Omental fat pad (tissue), 4 donors: ENCODE data around the gene MPP7. TPM values are rescaled to one million over a fixed set of nuclear protein-coding genes. Genes with fewer than 3 reads are reported as not detected.
"Not testable (repeated sequence)": the region's sequence is repeated elsewhere in the genome, so short reads cannot be mapped to it uniquely, and the experiment has no call there.

Experiments
- ATAC-seq: fragments of 150-250 bp; one replicate; pipeline ENCODE4 v1.9.1; 2016; ENCODE audit warnings: mild to moderate bottlenecking, moderate library complexity; ENCODE audit not compliant: low FRiP score
- DNase-seq: peaks from one replicate; pipeline ENCODE4 v3.0.0-alpha.2; 2019; ENCODE audit warnings: low spot score
- total RNA-seq, 4 donors: library from RNA; depleted of rRNA; stranded (reverse); fragments of >200 nt; gene quantifications; one replicate each; pipeline ENCODE4 v1.1.0, GENCODE V29; 2016
- TF ChIP-seq, protein P1 (sequence below), 3 donors: fragments of 450-650 bp; IDR thresholded peaks; one replicate each; pipeline ENCODE4 v1.5.1; 2016 to 2017; ENCODE audit warnings: antibody characterized with exemption in 3 of 3, mild to moderate bottlenecking in 3 of 3, moderate library complexity in 2 of 3

MPP7 gene
- 10 to 100 TPM in 1 of 4 donors, 1 to 10 TPM in 3; 4.4 to 10.7 (median 5.9) TPM for total RNA-seq

DNA sequence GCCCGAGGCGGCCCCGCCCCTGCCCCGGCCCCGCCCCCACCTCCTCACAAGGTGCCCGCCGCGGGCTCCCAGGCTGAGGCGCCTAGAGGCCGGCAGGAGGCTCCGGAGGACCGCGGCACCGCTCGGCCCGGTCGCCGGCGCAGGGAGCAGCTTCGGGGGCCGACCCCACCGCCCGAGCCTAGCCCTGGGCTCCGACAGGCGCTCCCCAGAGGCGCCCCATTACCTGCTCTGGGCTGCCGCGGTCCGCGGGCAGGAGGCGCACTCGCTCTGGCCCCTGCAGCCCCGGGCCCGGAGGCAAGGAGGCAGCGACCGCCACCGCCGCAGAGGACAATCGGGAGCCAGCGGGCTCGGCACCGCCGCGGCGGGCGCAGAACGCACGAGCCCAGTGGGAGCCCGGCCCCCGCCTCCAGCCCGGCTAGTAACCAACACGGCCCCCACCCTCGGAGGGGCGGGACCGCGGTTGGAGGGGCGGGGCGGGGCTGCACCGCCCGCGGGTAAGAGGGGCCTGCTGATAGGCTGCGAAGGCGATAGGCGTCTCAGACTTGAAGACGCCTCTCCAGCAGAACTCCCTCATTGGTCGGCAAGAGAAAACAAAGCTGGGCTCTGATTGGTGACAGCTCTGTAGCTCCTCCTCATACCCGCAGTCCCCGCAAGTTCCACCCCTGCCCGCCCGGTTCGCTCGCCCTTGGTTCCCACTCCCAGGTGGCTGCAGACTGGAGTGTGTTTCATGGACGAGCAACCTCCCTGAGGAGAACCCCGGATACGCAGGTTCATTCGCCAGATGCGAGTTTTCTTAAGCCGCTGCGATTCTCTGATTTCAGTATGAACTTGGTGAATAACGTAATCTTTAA, at the start of gene MPP7:
TSS of gene MPP7 (minus strand) at position 427 of the 851 bp plus-strand sequence. CDS start 64,460 bp downstream, outside the sequence.
- TF ChIP-seq, protein P1, sequence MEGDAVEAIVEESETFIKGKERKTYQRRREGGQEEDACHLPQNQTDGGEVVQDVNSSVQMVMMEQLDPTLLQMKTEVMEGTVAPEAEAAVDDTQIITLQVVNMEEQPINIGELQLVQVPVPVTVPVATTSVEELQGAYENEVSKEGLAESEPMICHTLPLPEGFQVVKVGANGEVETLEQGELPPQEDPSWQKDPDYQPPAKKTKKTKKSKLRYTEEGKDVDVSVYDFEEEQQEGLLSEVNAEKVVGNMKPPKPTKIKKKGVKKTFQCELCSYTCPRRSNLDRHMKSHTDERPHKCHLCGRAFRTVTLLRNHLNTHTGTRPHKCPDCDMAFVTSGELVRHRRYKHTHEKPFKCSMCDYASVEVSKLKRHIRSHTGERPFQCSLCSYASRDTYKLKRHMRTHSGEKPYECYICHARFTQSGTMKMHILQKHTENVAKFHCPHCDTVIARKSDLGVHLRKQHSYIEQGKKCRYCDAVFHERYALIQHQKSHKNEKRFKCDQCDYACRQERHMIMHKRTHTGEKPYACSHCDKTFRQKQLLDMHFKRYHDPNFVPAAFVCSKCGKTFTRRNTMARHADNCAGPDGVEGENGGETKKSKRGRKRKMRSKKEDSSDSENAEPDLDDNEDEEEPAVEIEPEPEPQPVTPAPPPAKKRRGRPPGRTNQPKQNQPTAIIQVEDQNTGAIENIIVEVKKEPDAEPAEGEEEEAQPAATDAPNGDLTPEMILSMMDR (IDR thresholded peaks at IDR 0.05): no peak
- peak; percentile 90 for DNase-seq
- peak; percentile 99 for ATAC-seq

DNA sequence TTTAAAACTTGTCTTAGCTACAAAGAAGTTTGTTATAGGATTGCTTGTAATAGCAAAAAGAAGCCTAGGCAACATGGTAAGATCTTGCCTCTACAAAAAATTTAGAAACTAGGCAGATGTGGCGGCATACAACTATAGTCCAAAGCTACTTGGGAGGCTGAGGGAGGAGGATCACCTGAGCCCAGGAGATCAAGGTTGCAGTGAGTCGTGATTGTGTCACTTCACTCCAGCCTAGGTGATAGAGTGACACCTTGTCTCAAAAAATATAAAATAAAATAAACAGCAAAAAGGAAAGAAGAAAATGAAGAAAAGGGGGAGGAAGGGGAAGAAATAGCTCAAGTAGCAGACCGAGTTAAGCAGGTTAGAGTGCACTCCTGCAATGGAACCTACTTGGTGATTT, 47.0 kb upstream of the MPP7 start:
- DNase-seq (no peak), ATAC-seq (no peak)
- TF ChIP-seq, protein P1 (IDR thresholded peaks at IDR 0.05): no peak

DNA sequence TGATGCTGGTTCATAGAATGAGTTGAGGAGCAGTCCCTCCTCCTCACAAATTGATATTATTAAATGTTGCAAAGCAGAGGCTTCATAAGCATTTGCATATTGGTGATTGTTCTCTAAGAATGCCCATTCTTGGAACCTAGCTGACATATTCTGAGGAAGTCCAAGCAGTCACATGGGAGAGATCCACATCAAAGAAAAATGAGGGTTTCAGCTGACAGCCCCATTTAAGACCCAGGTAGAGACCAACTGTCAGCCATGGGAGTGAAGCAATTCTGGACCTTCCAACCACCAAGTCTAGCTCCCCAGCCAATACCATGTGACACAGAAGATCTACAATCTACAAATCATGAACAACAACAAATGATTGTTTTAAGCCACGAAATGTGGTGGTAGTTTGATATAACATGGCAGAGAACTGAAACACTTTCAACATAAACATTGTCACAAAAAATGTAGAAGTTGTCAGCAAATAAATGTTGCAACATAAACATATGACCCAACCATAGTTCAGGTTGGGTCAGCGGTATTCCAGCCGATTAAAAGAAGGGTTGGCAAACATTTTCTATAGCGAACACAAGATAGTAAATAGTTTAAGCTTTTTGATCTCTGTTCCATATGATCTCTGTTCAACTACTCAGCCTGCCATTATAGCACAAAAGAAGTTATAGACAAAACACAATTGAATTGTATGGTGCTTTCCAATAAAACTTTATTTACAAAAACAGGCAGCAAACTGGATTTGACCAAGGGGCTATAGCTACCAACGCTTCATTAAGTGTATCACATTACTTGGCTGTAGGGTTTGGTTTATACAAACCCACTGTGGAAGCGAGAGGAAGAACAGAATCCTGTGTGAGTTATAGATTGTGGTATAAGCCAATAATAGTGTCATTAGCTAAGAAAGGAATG, 41.4 kb upstream of the MPP7 start:
- DNase-seq (no peak), ATAC-seq (no peak)
- TF ChIP-seq, protein P1 (IDR thresholded peaks at IDR 0.05): no peak

DNA sequence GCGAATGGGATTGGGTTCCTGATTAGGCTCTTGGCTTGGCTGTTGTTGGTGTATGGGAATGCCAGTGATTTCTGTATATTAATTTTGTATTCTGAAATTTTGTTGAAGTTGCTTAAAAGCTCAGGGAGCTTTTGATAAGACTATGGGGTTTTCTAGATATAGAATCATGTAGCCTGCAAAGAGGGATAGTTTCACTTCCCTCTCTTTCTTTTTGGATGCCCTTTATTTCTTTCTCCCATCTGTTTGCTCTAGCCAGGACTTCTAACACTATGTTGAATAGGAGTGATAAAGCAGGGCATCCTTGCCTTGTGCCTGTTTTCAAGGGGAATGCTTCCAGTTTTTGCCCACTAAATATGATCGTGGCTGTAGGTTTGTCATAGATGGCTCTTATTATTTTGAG, 40.4 kb upstream of the MPP7 start:
- no peak for DNase-seq
- no peak for ATAC-seq
- TF ChIP-seq, protein P1 (IDR thresholded peaks at IDR 0.05): no peak

DNA sequence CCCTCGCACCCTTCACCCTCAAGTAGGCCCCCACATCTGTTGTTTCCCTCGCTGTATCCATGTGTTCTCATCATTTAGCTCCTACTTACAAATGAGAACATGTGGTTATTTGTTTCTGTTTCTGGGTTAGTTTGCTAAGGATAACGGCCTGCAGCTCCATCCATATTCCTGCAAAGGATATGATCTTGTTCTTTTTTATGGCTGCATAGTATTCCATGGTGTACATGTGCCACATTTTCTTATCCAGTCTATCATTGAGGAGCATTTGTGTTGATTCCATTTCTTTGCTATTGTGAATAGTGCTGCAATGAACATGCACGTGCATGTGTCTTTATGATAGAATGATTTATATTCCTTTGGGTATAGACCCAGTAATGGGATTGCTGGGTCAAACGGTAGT, 38.8 kb upstream of the MPP7 start:
- not testable (repeated sequence) for ATAC-seq, DNase-seq

DNA sequence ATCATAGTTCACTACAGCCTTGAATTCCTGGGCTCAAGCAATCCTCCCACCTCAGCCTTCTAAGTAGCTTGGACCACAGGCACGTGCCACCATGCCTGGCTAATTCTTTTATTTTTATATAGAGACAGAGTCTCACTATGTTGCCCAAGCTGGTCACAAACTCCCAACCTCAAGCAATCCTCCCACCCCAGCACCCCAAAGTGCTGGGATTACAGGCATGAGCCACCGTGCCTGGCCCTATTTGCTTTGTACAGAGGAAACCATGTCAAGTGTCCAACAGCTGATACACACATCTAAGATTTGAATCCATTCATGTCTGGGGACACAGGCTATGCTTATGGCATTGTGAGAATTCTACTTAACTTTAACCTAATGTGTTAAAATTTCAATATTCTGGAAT, 29.9 kb upstream of the MPP7 start:
- DNase-seq: no peak
- TF ChIP-seq, protein P1 (IDR thresholded peaks at IDR 0.05): no peak
- no peak for ATAC-seq

DNA sequence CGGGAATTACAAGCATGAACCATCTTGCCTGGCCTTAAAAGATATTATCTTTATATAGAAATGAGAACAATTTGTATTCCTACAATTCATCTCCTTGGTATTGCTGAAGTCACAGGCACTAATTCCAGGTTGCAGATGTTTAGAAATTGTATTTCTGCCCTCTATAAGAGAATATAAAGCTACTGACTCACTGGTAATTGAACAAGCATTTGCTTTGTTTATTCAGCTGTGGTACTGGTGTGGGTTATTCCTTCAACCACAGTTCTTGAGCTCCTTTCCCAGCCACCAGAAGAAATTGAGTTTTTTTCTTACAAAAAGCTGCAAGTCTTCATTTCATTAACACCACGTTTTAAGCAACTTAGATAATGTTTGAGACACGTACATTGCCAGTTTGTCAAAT, 29.0 kb upstream of the MPP7 start:
- ATAC-seq: no peak
- DNase-seq: no peak
- TF ChIP-seq, protein P1 (IDR thresholded peaks at IDR 0.05): no peak
